Activated CD4-positive, alpha-beta T cell treated with anti-CD3 and anti-CD28 coated beads for 24 hours (primary cell): ENCODE data around the gene TANC1.
"Not testable (repeated sequence)": the region's sequence is repeated elsewhere in the genome, so short reads cannot be mapped to it uniquely, and the experiment has no call there.

Experiments used
- DNase-seq, 2 donors: peaks; one replicate each; pipeline ENCODE4 v3.0.0-alpha.2; 2020; ENCODE audit warnings: low read depth in 2 of 2

TANC1 gene

GRCh38 chr2:159088906-159089305 is 120.5 kb downstream of the TANC1 start:
- no peak for DNase-seq

- no peak for DNase-seq
Observed at GRCh38 chr2:159089543-159089942, 121.1 kb downstream of the TANC1 start.

- DNase-seq: no peak
Observed at GRCh38 chr2:159090514-159091201, 122.2 kb downstream of the TANC1 start.

DNA sequence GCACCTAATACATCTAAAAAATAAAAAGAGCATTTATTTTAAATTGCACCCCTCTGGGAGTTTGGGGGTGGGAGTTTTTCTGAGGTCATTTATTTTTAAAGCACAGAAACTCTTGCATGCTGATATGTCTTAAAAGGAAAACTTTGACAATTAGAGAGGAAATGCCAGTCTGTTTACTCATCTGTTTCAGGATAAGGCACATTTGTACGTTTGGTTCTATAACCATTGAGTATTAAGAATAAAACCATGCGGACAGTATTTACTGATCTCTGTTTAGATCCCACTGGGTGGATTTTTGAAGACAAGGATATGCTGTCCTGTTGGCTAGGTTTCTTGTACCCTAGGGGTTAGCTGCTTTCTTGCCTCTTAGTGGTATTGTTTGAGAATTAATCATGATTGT is 122.9 kb downstream of the TANC1 start:
- DNase-seq: no peak

DNA sequence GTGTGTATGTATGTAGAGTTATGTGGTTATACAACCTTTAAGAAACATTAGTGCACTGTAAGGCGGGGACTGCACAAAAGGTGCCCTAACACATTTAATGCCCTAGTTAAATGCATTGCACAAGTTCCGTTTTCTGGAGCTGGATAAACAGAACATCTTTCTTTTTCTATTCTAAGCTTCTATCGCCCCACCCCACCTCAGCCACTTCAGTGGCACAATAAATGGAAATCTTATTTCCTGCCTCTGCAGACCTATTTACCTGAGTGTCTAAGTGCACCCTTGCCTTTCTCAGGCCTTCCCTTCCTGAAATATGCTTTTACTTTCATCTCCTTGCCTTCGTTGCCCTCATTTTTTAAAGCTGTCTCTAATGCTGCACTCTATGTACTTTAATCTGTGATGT is 123.5 kb downstream of the TANC1 start:
- no peak for DNase-seq

- DNase-seq: no peak
Observed at GRCh38 chr2:159093497-159093896, 125.1 kb downstream of the TANC1 start.

- no peak for DNase-seq
Observed at GRCh38 chr2:159094173-159094737, 125.8 kb downstream of the TANC1 start.

DNA sequence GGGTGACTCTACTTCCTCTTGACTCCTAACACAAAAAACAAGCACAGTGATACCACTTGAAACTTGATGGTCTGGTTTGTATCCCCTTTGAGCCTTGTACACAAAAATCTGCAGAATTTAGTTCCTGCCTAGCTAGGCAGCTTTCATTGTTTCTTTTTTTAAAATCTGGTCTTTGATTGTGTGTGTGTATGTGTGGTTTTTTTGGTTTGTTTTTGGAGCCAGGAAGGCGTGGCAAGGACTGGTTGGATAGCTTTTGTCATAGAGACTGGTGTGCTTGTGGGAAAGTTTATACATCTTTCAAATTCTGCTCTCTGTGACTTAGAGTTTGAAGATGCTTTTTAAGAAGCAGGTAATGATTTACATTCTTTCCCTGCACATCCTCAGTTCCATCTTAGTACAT is 127.4 kb downstream of the TANC1 start:
- no peak for DNase-seq

DNA sequence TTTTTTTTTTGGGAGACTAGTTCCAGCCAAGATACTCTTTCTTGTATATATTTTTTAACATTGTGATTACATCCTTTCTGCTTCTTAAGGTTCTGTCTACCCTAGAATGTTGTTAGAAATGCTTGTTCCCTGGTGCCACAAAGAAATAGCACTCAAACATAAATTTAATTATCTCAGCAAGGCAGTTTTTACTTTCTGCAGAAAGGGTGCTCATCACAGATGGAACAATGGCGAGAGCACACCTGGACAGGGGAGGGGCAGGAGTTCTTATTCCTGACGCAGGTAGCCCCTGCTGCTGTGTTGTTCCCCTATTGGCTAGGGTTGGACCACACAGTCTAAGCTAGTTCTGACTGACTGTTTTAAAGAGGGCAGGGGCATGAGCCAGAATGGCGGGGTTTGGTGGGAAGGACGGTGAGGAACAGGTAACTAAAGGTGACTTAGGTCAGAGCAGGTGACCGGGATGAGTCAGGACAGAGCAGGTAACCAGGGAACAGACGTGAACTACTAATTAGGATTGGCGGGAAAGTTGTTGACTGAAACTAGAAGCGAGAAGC is 127.9 kb downstream of the TANC1 start:
- not testable (repeated sequence) for DNase-seq

- no peak for DNase-seq
Observed at GRCh38 chr2:159096901-159097300, 128.5 kb downstream of the TANC1 start.

DNA sequence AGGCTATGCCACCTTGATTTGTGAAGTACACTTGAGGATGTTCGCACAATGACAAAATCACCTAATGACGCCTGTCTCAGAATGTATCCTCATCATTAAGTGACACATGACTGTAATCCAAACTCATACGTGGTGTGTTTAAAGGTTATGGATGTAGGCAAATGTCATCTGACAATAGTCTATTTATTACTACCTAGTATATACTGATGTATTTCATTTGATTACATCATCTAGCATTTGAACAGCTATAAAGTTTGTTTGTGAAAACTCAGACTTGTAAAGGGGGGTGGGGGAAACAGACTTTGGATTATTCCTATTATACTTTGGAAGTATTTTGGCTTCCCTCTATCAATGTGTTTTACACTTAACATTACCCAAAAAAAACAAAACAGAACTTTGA is 129.9 kb downstream of the TANC1 start:
- DNase-seq: no peak

DNA sequence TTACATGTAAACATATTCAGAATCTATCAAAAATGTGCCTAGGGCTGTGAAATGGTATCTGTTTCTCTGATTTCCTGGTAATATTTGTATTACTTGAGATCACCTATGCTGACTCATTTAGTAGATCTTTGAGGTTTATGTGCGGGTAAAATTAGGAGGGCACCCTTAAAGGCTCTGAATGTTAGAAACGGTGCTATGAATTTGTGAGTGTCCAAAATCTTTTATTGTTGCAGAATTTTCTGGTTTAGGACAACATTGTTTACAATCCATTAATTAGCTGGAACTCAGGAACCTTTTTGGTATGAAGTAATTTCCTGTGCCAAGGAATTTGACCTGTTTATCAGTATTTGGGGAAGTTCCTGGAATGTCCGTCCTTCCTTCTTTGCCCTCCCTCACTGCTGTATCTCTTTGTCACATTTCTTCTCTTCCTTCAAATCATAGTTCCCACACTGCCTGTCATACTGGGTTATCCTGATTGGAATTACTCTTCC is 130.5 kb downstream of the TANC1 start:
- DNase-seq: no peak

- no peak for DNase-seq
Observed at GRCh38 chr2:159101755-159102489, 133.5 kb downstream of the TANC1 start.

GRCh38 chr2:159103411-159103810 is 135.0 kb downstream of the TANC1 start:
- no peak for DNase-seq

DNA sequence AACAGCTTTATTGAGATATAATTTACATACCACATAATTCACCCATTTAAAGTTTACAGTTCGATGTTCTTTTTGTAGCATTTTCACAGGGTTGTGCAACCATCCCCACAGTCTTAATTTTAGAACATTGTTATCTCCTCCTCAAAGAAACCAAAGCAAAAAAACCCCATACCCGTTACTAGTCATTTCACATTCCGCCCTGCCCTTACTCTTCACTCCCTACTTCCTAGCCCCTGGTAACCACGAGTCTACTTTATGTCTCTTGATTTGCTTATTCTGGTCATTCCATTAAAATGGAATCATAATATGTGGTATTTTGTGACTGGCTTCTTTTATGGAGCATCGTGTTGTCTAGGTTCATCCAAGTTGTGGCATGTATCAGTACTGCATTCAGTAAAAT is 137.7 kb downstream of the TANC1 start:
- no peak for DNase-seq

DNA sequence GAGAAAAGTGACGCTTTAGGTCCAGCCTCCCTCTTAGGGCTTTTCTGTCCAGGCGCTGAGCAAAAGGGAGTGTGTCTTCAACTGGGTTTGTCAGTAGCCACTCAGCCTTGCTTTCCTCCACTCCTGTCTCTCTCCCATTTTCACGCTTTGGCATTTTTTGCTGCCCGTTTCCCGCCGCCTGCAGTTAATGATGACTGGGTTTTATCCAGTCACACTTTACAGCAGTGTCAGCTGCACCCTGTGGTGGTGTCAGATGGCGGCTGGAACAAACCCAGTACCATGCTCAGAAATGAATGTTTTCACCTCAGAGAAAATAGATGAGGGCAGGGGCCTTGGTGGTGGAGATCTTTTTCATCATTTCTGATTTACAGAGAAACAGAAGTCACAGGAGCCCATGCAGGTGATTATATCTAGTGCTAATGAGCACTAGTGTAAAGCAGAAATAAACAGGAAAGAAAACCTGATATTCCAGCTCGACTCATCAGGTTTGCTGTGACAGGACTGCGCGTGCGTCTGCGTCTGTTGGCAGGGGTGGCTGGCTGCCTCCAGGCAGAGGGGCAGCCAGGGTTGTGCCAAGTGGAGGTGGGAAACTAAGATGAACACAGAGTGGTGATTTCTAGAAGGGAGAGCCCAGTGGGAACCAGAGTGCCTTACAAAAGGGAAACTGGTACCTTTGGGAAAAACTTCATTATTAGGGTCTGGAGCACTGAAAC is 139.9 kb downstream of the TANC1 start:
- DNase-seq: no peak

DNA sequence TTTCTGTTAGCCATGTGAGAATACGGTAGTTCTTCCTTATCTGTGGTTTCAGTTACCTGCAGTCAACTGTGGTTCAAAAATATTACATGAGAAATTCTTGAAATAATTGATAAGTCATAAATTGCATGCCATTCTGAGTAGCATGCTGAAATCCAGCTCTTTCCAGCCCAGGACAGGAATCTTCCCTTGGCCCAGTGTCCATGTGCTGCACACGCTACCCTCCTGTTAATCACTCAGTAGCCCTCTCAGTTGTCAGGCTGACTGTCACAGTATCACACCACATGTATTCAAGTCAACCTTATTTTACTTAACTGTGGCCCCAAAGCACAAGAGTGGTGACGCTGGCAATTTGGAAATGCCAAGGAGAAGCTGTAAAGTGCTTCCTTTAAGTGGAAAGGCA is 141.1 kb downstream of the TANC1 start:
- no peak for DNase-seq

DNA sequence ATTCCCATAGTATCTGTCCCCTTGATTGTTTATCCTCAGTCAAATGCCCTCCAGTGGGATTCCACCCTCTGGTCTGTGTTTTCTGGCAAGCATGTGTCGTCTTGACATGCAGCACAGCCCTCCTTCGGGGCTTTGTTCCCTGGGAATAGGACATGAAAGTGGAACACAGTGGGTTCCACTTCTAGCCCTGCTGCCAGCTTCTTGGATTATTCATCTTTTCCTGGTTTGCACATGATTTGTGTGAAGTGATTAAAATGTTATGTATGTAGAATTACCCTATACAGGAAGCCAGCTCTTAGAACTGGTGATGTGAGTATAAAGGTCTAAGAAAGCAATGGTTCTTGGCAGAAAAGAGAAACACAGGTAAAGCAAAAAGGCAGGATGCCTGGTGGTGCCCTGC is 142.3 kb downstream of the TANC1 start:
- DNase-seq: no peak

- no peak for DNase-seq
Observed at GRCh38 chr2:159111346-159111927, 143.0 kb downstream of the TANC1 start.

GRCh38 chr2:159114835-159115234 is 146.4 kb downstream of the TANC1 start:
- no peak for DNase-seq

DNA sequence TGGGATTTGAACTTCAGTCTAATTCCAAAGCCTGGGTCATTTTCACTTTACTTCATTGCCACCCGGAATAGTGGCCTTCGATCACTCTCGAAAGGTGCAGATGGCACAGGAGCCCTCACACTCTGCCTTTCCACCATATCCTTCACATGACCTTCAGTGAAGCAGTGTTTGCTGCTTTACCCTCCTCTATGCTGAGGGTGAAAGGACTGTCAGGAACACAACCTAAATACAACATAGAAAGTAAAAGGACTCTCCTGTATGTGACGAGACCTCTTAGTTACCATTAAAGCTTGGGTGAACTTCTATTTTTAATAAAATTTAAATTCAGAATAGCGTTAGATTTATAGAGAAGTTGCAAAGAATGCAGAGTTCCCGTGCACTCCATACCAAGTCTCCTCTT is 148.5 kb downstream of the TANC1 start:
- no peak for DNase-seq

DNA sequence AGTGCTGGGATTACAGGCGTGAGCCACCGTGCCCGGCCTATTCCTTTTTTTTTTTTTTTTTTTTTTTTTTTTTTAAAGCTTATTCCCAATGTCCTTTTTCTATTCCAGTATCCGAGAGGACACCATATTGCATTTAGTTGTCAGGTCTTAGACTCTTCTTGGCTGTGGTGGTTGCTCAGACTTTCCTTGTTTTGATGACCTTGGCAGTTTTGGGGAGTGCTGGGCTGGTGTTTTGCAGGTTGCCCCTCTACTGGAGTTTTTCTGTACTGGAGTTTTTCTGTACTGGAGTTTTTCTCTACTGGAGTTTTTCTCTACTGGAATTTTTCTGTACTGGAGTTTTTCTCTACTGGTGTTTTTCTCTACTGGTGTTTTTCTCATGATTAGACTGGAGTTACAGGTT is 149.2 kb downstream of the TANC1 start:
- DNase-seq: no peak
